PC-3 (cell line): ENCODE results near the gene MELK. TPM values are rescaled to one million over a fixed set of nuclear protein-coding genes. Genes with fewer than 3 reads are reported as not detected.
A peak's percentile ranks its signal among the peaks of the same experiment; 100 is the strongest.
"Not testable (repeated sequence)": the region's sequence is repeated elsewhere in the genome, so short reads cannot be mapped to it uniquely, and the experiment has no call there.

Source experiments
- ATAC-seq: fragments of 200-7000 bp; cut with Tn5 transposase; 2 replicates; pipeline ENCODE4 v1.9.1; 2020; ENCODE audit warnings: mild to moderate bottlenecking, moderate library complexity
- BruUV-seq: library from RNA; stranded (reverse); fragments of 400-500 nt; replicated peaks from 2 replicates; lab custom pipeline; 2021; lab: Mats Ljungman, UMichigan
- CTCF ChIA-PET: fragments of 300-600 bp; sonication (Branson Sonifier 250); formaldehyde crosslinking; loops from one replicate; lab custom pipeline; 2022; ENCODE audit warnings: antibody characterized with exemption; lab: Charles Lee
- POLR2A ChIA-PET: fragments of 300-600 bp; sonication (Branson Sonifier 250); formaldehyde crosslinking; loops from one replicate; lab custom pipeline; 2022; ENCODE audit warnings: antibody characterized with exemption; ENCODE audit not compliant: unreplicated experiment; lab: Charles Lee
- DNase-seq: peaks from one replicate; pipeline ENCODE4 v3.0.0-alpha.2; 2015
- H2AFZ ChIP-seq: fragments of 300-600 bp; sonication (generic); 2 replicates; pipeline ENCODE4 v1.6.0; 2016; ENCODE audit warnings: antibody characterized with exemption, low read length
- H3F3A ChIP-seq: fragments of 300-600 bp; sonication (generic); one replicate; pipeline ENCODE4 v1.6.0; 2017; ENCODE audit warnings: antibody characterized with exemption, low read length, control low read depth, mild to moderate bottlenecking; ENCODE audit not compliant: unreplicated experiment
- H3K27ac ChIP-seq: fragments of 300-600 bp; sonication (generic); 2 replicates; pipeline ENCODE4 v1.5.1; 2016; ENCODE audit warnings: mild to moderate bottlenecking, low read length
- H3K27me3 ChIP-seq: fragments of 300-600 bp; sonication (generic); 2 replicates; pipeline ENCODE4 v1.6.1; 2016; ENCODE audit warnings: low read length, mixed read lengths
- H3K36me3 ChIP-seq: fragments of 300-600 bp; sonication (generic); 2 replicates; pipeline ENCODE4 v1.6.1; 2016; ENCODE audit warnings: low read depth, mixed run types, low read length, mixed read lengths
- H3K4me1 ChIP-seq: fragments of 300-600 bp; sonication (generic); 2 replicates; pipeline ENCODE4 v1.5.1; 2016; ENCODE audit warnings: low read length; ENCODE audit not compliant: insufficient read depth
- H3K4me2 ChIP-seq: fragments of 300-600 bp; sonication (generic); 2 replicates; pipeline ENCODE4 v1.6.0; 2016; ENCODE audit warnings: low read length
- H3K4me3 ChIP-seq: fragments of 300-600 bp; sonication (generic); 2 replicates; pipeline ENCODE4 v1.5.1; 2016; ENCODE audit warnings: mild to moderate bottlenecking, low read length, mixed read lengths
- H3K79me2 ChIP-seq: fragments of 300-600 bp; sonication (generic); 2 replicates; pipeline ENCODE4 v1.6.1; 2017; ENCODE audit warnings: low read length, mixed read lengths
- H3K9ac ChIP-seq: fragments of 300-600 bp; sonication (generic); 2 replicates; pipeline ENCODE4 v1.6.0; 2016; ENCODE audit warnings: mild to moderate bottlenecking, low read length
- H3K9me2 ChIP-seq: fragments of 300-600 bp; sonication (generic); replicated peaks from 2 replicates; pipeline ENCODE4 v1.6.1; 2016; ENCODE audit warnings: mixed run types, low read length, mixed read lengths
- H3K9me3 ChIP-seq: fragments of 300-600 bp; sonication (generic); 2 replicates; pipeline ENCODE4 v1.6.1; 2016; ENCODE audit warnings: low read length, mixed read lengths
- H4K20me1 ChIP-seq: fragments of 300-600 bp; sonication (generic); 2 replicates; pipeline ENCODE4 v1.6.1; 2016; ENCODE audit warnings: low read length, mixed read lengths
- EZH2 ChIP-seq: fragments of 300-600 bp; sonication (generic); IDR thresholded peaks from one replicate; pipeline ENCODE4 v1.6.1; 2017; ENCODE audit warnings: antibody characterized with exemption, mild to moderate bottlenecking, low read length; ENCODE audit not compliant: unreplicated experiment
- EZH2phosphoT487 ChIP-seq: fragments of 300-600 bp; sonication (generic); IDR thresholded peaks from 2 replicates; pipeline ENCODE4 v1.6.1; 2018; ENCODE audit warnings: mild to moderate bottlenecking, antibody characterized with exemption, low read length, borderline replicate concordance
- intact Hi-C: fragments of 100-400 bp; cut with micrococcal nuclease; formaldehyde crosslinking; loops from 2 replicates; pipeline ENCODE4 v1.9.0; 2023
- total RNA-seq: library from RNA; depleted of rRNA; stranded (reverse); fragments of >200 nt; gene quantifications from 2 replicates; pipeline ENCODE4 v1.2.3, GENCODE V29; 2014
- TF ChIP-seq, protein P1 (sequence below): fragments of 300-600 bp; sonication (generic); conservative IDR thresholded peaks from 2 replicates; pipeline ENCODE4 v1.5.1; 2017; ENCODE audit warnings: antibody characterized with exemption, low read depth, mild to moderate bottlenecking, low read length

Gene MELK
- total RNA-seq, 1 experiment from 2014 or later: 40.8 TPM

DNA sequence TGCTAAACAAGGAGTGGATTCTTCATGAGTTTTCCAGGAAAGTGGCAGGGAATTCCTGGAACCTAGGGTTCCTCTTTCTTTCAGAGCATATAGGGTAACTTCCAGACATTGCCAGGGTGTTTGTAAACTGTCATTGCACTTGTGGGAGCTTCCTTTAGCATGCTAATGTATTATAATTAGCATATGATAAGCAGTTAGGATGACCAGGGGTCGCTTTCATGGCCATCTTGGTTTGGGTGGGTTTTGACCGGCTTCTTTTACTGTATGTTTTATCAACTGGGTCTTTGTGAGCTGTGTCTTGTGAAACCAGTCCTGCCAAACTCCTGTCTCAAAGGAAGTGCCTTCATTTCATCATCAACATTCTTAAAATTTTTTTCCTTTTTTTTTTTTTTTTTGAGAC is 11.9 kb upstream of the MELK start:
- Histone ChIP-seq H4K20me1 (no peaks in the 10 kb centered on the region), H3K27ac (no peak overlapping the region), H3K27me3 (no peaks in the 10 kb centered on the region), H3K9me2 (no peaks in the 10 kb centered on the region), H3K4me2 (no peak overlapping the region), H3F3A (no peaks in the 10 kb centered on the region), H3K4me3 (no peak overlapping the region), H3K9ac (no peak overlapping the region), H2AFZ (no peak overlapping the region), H3K9me3 (no peaks in the 10 kb centered on the region), H3K4me1 (no peaks in the 10 kb centered on the region), H3K79me2 (no peaks in the 10 kb centered on the region), H3K36me3 (no peaks in the 10 kb centered on the region)
- intact Hi-C loops: no loop called here
- ATAC-seq (no peak), DNase-seq (no peak)
- ChIA-PET POLR2A (no interaction called here), CTCF (no interaction called here)
- TF ChIP-seq, protein P1, sequence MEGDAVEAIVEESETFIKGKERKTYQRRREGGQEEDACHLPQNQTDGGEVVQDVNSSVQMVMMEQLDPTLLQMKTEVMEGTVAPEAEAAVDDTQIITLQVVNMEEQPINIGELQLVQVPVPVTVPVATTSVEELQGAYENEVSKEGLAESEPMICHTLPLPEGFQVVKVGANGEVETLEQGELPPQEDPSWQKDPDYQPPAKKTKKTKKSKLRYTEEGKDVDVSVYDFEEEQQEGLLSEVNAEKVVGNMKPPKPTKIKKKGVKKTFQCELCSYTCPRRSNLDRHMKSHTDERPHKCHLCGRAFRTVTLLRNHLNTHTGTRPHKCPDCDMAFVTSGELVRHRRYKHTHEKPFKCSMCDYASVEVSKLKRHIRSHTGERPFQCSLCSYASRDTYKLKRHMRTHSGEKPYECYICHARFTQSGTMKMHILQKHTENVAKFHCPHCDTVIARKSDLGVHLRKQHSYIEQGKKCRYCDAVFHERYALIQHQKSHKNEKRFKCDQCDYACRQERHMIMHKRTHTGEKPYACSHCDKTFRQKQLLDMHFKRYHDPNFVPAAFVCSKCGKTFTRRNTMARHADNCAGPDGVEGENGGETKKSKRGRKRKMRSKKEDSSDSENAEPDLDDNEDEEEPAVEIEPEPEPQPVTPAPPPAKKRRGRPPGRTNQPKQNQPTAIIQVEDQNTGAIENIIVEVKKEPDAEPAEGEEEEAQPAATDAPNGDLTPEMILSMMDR: no peak
- TF ChIP-seq EZH2phosphoT487 (no peak), EZH2 (no peak)
- no TSS peak for BruUV-seq

DNA sequence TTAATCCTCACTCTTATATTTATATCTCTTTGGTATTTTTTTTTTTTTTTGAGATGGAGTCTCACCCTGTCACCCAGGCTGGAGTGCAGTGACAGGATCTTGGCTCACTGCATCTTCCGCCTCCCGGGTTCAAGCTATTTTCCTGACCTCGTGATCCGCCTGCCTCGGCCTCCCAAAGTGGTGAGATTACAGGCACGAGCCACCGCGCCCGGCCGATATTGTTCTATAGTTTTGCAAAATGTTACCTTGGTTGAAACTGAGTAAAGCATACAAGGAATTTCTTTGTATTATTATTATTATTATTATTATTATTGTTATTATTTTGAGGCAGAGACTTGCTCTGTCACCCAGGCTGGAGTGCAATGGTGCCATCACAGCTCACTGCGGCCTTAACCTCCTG is 9.9 kb upstream of the MELK start:
- intact Hi-C loops, POLR2A ChIA-PET, BruUV-seq: not testable (repeated sequence)

DNA sequence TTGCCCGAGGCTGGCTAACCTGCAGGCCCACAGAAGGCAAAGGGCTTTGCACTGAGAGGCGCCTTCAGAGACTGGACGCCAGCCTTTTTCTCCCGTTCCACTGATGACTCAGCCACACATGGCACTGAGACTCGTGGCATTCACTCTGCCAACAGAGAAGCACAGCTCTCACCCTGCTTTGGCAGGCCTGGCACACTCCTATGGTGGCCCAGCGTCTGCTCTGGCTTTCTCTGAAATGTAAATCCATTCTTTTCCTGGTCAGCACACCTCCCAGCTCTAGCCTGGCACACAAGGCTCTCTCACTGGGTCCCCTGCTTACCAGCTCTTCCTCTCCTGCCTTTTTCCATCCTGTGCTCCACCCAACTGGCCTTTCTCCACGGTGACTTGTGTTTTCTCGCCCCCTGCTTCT is 5.9 kb upstream of the MELK start:
- TF ChIP-seq EZH2: no peak
- TF ChIP-seq, protein P1: no peak
- TF ChIP-seq EZH2phosphoT487: no peak
- H3K9ac ChIP-seq: no peak overlapping the region
- peak; percentile 45 for ATAC-seq
- H3K4me1 ChIP-seq: no peaks in the 10 kb centered on the region
- DNase-seq: peak; percentile 32
- H3K9me3 ChIP-seq: no peaks in the 10 kb centered on the region
- H3K9me2 ChIP-seq: no peaks in the 10 kb centered on the region
- no peaks in the 10 kb centered on the region for H3K36me3 ChIP-seq
- no peaks in the 10 kb centered on the region for H3K27me3 ChIP-seq
- ChIA-PET CTCF (interaction anchor here (0.6 kb wide), 1 partner anchor 82 kb away, joined by 3 read pairs; no protein-coding TSS in a partner anchor), POLR2A (no interaction called here)
- intact Hi-C loops: no loop called here
- no peaks in the 10 kb centered on the region for H3F3A ChIP-seq
- H2AFZ ChIP-seq: peak overlapping the region; percentile 78
- no TSS peak for BruUV-seq
- no peak overlapping the region for H3K27ac ChIP-seq
- H3K4me2 ChIP-seq: no peak overlapping the region
- no peaks in the 10 kb centered on the region for H4K20me1 ChIP-seq
- H3K4me3 ChIP-seq: no peak overlapping the region
- H3K79me2 ChIP-seq: no peaks in the 10 kb centered on the region

More for the DNA sequence above, 9.9 kb upstream of the MELK start:
- H3K9ac ChIP-seq, H3K79me2 ChIP-seq, H3K27me3 ChIP-seq, H3K4me3 ChIP-seq, H3K36me3 ChIP-seq, H2AFZ ChIP-seq, DNase-seq, H3K9me3 ChIP-seq, H3K4me2 ChIP-seq, ATAC-seq, H3K4me1 ChIP-seq, H4K20me1 ChIP-seq, H3K9me2 ChIP-seq, H3F3A ChIP-seq, H3K27ac ChIP-seq: not testable (repeated sequence)
- CTCF ChIA-PET: interaction anchor here (0.7 kb wide), 1 partner anchor 166 kb away, joined by 3 read pairs; no protein-coding TSS in a partner anchor

DNA sequence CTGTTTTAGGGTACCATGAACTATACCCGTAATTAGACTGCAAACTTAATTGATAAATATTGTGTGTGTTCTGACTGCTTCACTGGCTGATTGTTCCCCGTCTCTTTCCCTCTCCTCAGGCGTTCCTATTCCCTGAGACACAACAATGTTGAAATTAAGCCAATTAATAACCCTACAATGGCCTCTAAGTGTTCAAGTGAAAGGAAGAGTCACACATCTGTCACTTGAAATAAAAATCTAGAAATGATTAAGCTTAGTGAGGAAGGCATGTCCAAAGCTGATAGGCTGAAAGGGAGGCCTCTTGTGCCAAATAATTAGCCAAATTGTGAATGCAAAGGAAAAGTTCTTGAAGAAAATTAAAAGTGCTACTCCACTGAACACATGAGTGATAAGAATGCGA is 4.0 kb upstream of the MELK start:
- POLR2A ChIA-PET, H3K9me3 ChIP-seq, H3K27me3 ChIP-seq, BruUV-seq, H3K4me2 ChIP-seq, H3K9me2 ChIP-seq, H3K4me1 ChIP-seq, H3K9ac ChIP-seq, ATAC-seq, H3K27ac ChIP-seq, CTCF ChIA-PET, H3F3A ChIP-seq, H3K4me3 ChIP-seq, H3K36me3 ChIP-seq, intact Hi-C loops, DNase-seq, H3K79me2 ChIP-seq, H4K20me1 ChIP-seq, H2AFZ ChIP-seq: not testable (repeated sequence)
